HepG2 (cell line): ENCODE results near the gene RAB33A. TPM values are rescaled to one million over a fixed set of nuclear protein-coding genes. Genes with fewer than 3 reads are reported as not detected.

Experiments
- ERF ChIP-seq: IDR thresholded peaks from 2 replicates; pipeline ENCODE4 v1.6.1; 2018; ENCODE audit warnings: missing biosample characterization, missing genetic modification reagents
- GFI1 ChIP-seq: sonication (generic); formaldehyde crosslinking; IDR thresholded peaks from 2 replicates; pipeline ENCODE4 v1.5.0; 2020; ENCODE audit warnings: missing genetic modification reagents, mild to moderate bottlenecking, borderline replicate concordance
- GPN1 ChIP-seq: sonication (generic); formaldehyde crosslinking; IDR thresholded peaks from 2 replicates; pipeline ENCODE4 v1.5.1; 2020; ENCODE audit warnings: missing genetic modification reagents, borderline replicate concordance
- HINFP ChIP-seq: sonication (generic); formaldehyde crosslinking; IDR thresholded peaks from 2 replicates; pipeline ENCODE4 v1.4.0; 2020; ENCODE audit warnings: low read depth, mild to moderate bottlenecking, missing genetic modification reagents
- NFATC3 ChIP-seq: sonication (generic); formaldehyde crosslinking; IDR thresholded peaks from 2 replicates; pipeline ENCODE4 v1.5.1; 2020; ENCODE audit warnings: mild to moderate bottlenecking, missing genetic modification reagents
- PHF8 ChIP-seq: sonication (generic); formaldehyde crosslinking; IDR thresholded peaks from 2 replicates; pipeline ENCODE4 v1.5.0; 2020; ENCODE audit warnings: missing genetic modification reagents
- SNAPC5 ChIP-seq: sonication (generic); formaldehyde crosslinking; IDR thresholded peaks from 2 replicates; pipeline ENCODE4 v1.8.1; 2023; ENCODE audit warnings: mild to moderate bottlenecking, missing genetic modification reagents, borderline replicate concordance
- TFDP2 ChIP-seq: sonication (generic); formaldehyde crosslinking; IDR thresholded peaks from 2 replicates; pipeline ENCODE4 v1.4.0; 2020; ENCODE audit warnings: missing genetic modification reagents
- TGIF2 ChIP-seq: IDR thresholded peaks from 2 replicates; pipeline ENCODE4 v1.6.1; 2016; ENCODE audit warnings: control low read depth, missing compliant biosample characterization
- ZBTB21 ChIP-seq: sonication (generic); formaldehyde crosslinking; IDR thresholded peaks from 2 replicates; pipeline ENCODE4 v1.4.0; 2020; ENCODE audit warnings: missing genetic modification reagents
- ZBTB33 ChIP-seq: sonication (generic); formaldehyde crosslinking; IDR thresholded peaks from 2 replicates; pipeline ENCODE4 v1.4.0; 2020; ENCODE audit warnings: missing genetic modification reagents
- ZFP36 ChIP-seq: fragments of 150-350 bp; IDR thresholded peaks from 2 replicates; pipeline ENCODE4 v1.6.1; 2018; ENCODE audit warnings: borderline replicate concordance, low read length, low read depth; ENCODE audit not compliant: partially characterized antibody
- ZNF142 ChIP-seq: sonication (generic); formaldehyde crosslinking; IDR thresholded peaks from 2 replicates; pipeline ENCODE4 v1.4.0; 2020; ENCODE audit warnings: missing genetic modification reagents
- ZNF564 ChIP-seq: sonication (generic); formaldehyde crosslinking; IDR thresholded peaks from 2 replicates; pipeline ENCODE4 v1.8.1; 2023; ENCODE audit warnings: mild to moderate bottlenecking, missing genetic modification reagents
- ZNF598 ChIP-seq: sonication (generic); formaldehyde crosslinking; IDR thresholded peaks from 2 replicates; pipeline ENCODE4 v1.5.1; 2020; ENCODE audit warnings: mild to moderate bottlenecking, missing genetic modification reagents, borderline replicate concordance
- ZNF660 ChIP-seq: sonication (generic); formaldehyde crosslinking; IDR thresholded peaks from 2 replicates; pipeline ENCODE4 v1.5.1; 2020; ENCODE audit warnings: mild to moderate bottlenecking, low read depth, missing genetic modification reagents, borderline replicate concordance
- ZSCAN20 ChIP-seq: sonication (generic); formaldehyde crosslinking; IDR thresholded peaks from 2 replicates; pipeline ENCODE4 v1.4.0; 2020; ENCODE audit warnings: missing genetic modification reagents, mild to moderate bottlenecking, borderline replicate concordance
- polyA plus RNA-seq, 8 experiments: library from polyadenylated mRNA; depleted of rRNA in 3 of 8; stranded (reverse) in 7 of 8; unstranded in 1 of 8; fragments of >200 nt; fragmentation: Illumina TruSeq in 4 of 8; extraction: Trizol in 4 of 8; gene quantifications; 2 replicates each; pipeline versions ENCODE4 v1.2.1 to v1.2.3, GENCODE V29; 2011 to 2016; ENCODE audit warnings: low read depth in 4 of 8, missing spikeins in 1 of 8, mixed read lengths in 1 of 8; ENCODE audit not compliant: insufficient read depth in 1 of 8
- total RNA-seq, 5 experiments: library from RNA; depleted of rRNA; stranded (reverse); fragments of >200 nt; fragmentation: Illumina TruSeq; extraction: Trizol; gene quantifications; 2 replicates each; pipeline ENCODE4 v1.2.3, GENCODE V29; 2016; ENCODE audit warnings: low read depth in 1 of 5
- TF ChIP-seq, protein P1 (sequence below): sonication (generic); formaldehyde crosslinking; IDR thresholded peaks from 2 replicates; pipeline ENCODE4 v1.8.1; 2023; ENCODE audit warnings: missing genetic modification reagents, mild to moderate bottlenecking, borderline replicate concordance

Gene RAB33A
- total and polyA plus RNA-seq, 2 of the 13 experiments (the other 11 are each of a cell fraction or from before 2014, with no cell fraction given), result 0.26 TPM; not detected in 1

- TF ChIP-seq ZNF660 (CRISPR knock-in tag) (no peak), ZSCAN20 (CRISPR knock-in tag) (no peak), PHF8 (CRISPR knock-in tag) (peak; percentile 56), HINFP (CRISPR knock-in tag) (no peak), ZNF598 (CRISPR knock-in tag) (no peak), ERF (CRISPR knock-in tag) (no peak), TGIF2 (0 out of 2 replicates have a peak, but pooled peaks have one; percentile 40), TFDP2 (CRISPR knock-in tag) (no peak; the same call in 1 of the 2 replicates), SNAPC5 (CRISPR knock-in tag) (no peak), GPN1 (CRISPR knock-in tag) (no peak), ZFP36 (no peak), ZNF142 (CRISPR knock-in tag) (no peak), NFATC3 (no peak), ZNF564 (peak; percentile 73; the same call in 1 of the 2 replicates), ZBTB33 (CRISPR knock-in tag) (no peak), GFI1 (CRISPR knock-in tag) (peak; percentile 40; the same call in 1 of the 2 replicates), ZBTB21 (CRISPR knock-in tag) (no peak)
- TF ChIP-seq, protein P1, sequence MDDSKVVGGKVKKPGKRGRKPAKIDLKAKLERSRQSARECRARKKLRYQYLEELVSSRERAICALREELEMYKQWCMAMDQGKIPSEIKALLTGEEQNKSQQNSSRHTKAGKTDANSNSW (CRISPR knock-in tag), result no peak
These were observed 5.9 kb upstream of the RAB33A start, which contains the start of gene AIFM1 (continued) for GRCh38 chrX:130165703-130166502.
